Liver (tissue), 9 donors: Measurements from ENCODE around the gene EPC1. TPM values are rescaled to one million over a fixed set of nuclear protein-coding genes. Genes with fewer than 3 reads are reported as not detected.
A peak's percentile ranks its signal among the peaks of the same experiment; 100 is the strongest.
"Not testable (repeated sequence)": the region's sequence is repeated elsewhere in the genome, so short reads cannot be mapped to it uniquely, and the experiment has no call there.

ENCODE experiments used
- DNase-seq: peaks from one replicate; pipeline ENCODE4 v3.0.0-alpha.2; 2017; ENCODE audit warnings: low spot score
- H3K27ac ChIP-seq, 2 donors: one replicate each; pipeline ENCODE4 v1.7.0; 2013; ENCODE audit warnings: inconsistent platforms in 2 of 2, low read length in 2 of 2, control low read depth in 1 of 2, low read depth in 1 of 2, mild to moderate bottlenecking in 1 of 2
- H3K27me3 ChIP-seq, 4 donors: one replicate each; pipeline versions ENCODE4 v1.6.1 to v1.7.0; 2013; ENCODE audit warnings: low read length in 3 of 4, inconsistent platforms in 1 of 4, mild to moderate bottlenecking in 1 of 4, moderate library complexity in 1 of 4; ENCODE audit not compliant: control insufficient read depth in 4 of 4, insufficient read depth in 4 of 4
- H3K36me3 ChIP-seq, 4 donors: one replicate each; pipeline versions ENCODE4 v1.6.1 to v1.7.0; 2013; ENCODE audit warnings: low read length in 3 of 4, mild to moderate bottlenecking in 3 of 4, low read depth in 1 of 4, moderate library complexity in 1 of 4; ENCODE audit not compliant: control insufficient read depth in 4 of 4, insufficient read depth in 3 of 4
- H3K4me1 ChIP-seq, 4 donors: one replicate each; pipeline versions ENCODE4 v1.6.1 to v1.7.0; 2013; ENCODE audit warnings: low read length in 3 of 4, mild to moderate bottlenecking in 3 of 4, moderate library complexity in 1 of 4; ENCODE audit not compliant: control insufficient read depth in 4 of 4, insufficient read depth in 4 of 4
- H3K4me3 ChIP-seq, 3 donors: one replicate each; pipeline versions ENCODE4 v1.6.1 to v1.7.0; 2013; ENCODE audit warnings: low read length in 3 of 3, control low read depth in 1 of 3, low read depth in 1 of 3, mild to moderate bottlenecking in 1 of 3
- H3K9ac ChIP-seq, 2 donors: one replicate each; pipeline ENCODE4 v1.7.0; 2013; ENCODE audit warnings: low read length in 2 of 2, mild to moderate bottlenecking in 2 of 2, moderate library complexity in 2 of 2, control low read depth in 1 of 2, low read depth in 1 of 2
- H3K9me3 ChIP-seq, 4 donors: one replicate each; pipeline versions ENCODE4 v1.6.1 to v1.7.0; 2013; ENCODE audit warnings: low read length in 3 of 4; ENCODE audit not compliant: control insufficient read depth in 4 of 4
- EGR1 ChIP-seq, 2 donors: IDR thresholded peaks; 2 replicates each; pipeline ENCODE4 v1.6.1; 2016 to 2018; ENCODE audit warnings: antibody characterized with exemption in 2 of 2, low read depth in 2 of 2
- FOXA1 ChIP-seq: IDR thresholded peaks from 2 replicates; pipeline ENCODE4 v1.6.1; 2016; ENCODE audit warnings: antibody characterized with exemption
- FOXA2 ChIP-seq: IDR thresholded peaks from 2 replicates; pipeline ENCODE4 v1.6.1; 2016; ENCODE audit warnings: antibody characterized with exemption
- GABPA ChIP-seq, 2 donors: IDR thresholded peaks in 1 of 2; conservative IDR thresholded peaks in 1 of 2; 2 replicates each; pipeline ENCODE4 v1.6.1; 2016; ENCODE audit warnings: antibody characterized with exemption in 2 of 2, mild to moderate bottlenecking in 1 of 2, moderate library complexity in 1 of 2
- HNF4A ChIP-seq, 2 donors: conservative IDR thresholded peaks; 2 replicates each; pipeline ENCODE4 v1.6.1; 2016; ENCODE audit warnings: antibody characterized with exemption in 2 of 2, mild to moderate bottlenecking in 2 of 2
- HNF4G ChIP-seq: IDR thresholded peaks from 2 replicates; pipeline ENCODE4 v1.6.1; 2016; ENCODE audit warnings: antibody characterized with exemption
- JUND ChIP-seq, 2 donors: IDR thresholded peaks; 2 replicates each; pipeline ENCODE4 v1.6.1; 2016; ENCODE audit warnings: antibody characterized with exemption in 2 of 2
- MAX ChIP-seq: IDR thresholded peaks from 2 replicates; pipeline ENCODE4 v1.6.1; 2016; ENCODE audit warnings: antibody characterized with exemption
- NR2F2 ChIP-seq: IDR thresholded peaks from 2 replicates; pipeline ENCODE4 v1.6.1; 2016; ENCODE audit warnings: antibody characterized with exemption
- RAD21 ChIP-seq, 2 donors: IDR thresholded peaks; 2 replicates each; pipeline ENCODE4 v1.6.1; 2016; ENCODE audit warnings: antibody characterized with exemption in 2 of 2, mild to moderate bottlenecking in 2 of 2
- REST ChIP-seq: IDR thresholded peaks from 2 replicates; pipeline ENCODE4 v1.6.1; 2016; ENCODE audit warnings: antibody characterized with exemption, mild to moderate bottlenecking
- RXRA ChIP-seq, 2 donors: IDR thresholded peaks; 2 replicates each; pipeline ENCODE4 v1.6.1; 2017 to 2018; ENCODE audit warnings: antibody characterized with exemption in 2 of 2, mild to moderate bottlenecking in 1 of 2
- SP1 ChIP-seq: IDR thresholded peaks from 2 replicates; pipeline ENCODE4 v1.6.1; 2018; ENCODE audit warnings: antibody characterized with exemption, mild to moderate bottlenecking
- TAF1 ChIP-seq: conservative IDR thresholded peaks from 2 replicates; pipeline ENCODE4 v1.6.1; 2016; ENCODE audit warnings: antibody characterized with exemption, mild to moderate bottlenecking
- YY1 ChIP-seq: IDR thresholded peaks from 2 replicates; pipeline ENCODE4 v1.6.1; 2016; ENCODE audit warnings: antibody characterized with exemption, mild to moderate bottlenecking
- WGBS: extraction: QIAGEN DNeasy Blood & Tissue Kit; methylation state at CpG from one replicate; pipeline ENCODE4 v1.1.7; 2013; 5-methylcytosine and 5-hydroxymethylcytosine counted together
- polyA plus RNA-seq, 2 donors: library from polyadenylated mRNA; stranded (reverse) in 1 of 2; unstranded in 1 of 2; fragments of 200-250 nt in 1 of 2; fragments of >200 nt in 1 of 2; fragmentation: Nextera tagmentation in 1 of 2; extraction: Ambion mirVana in 1 of 2; gene quantifications; one replicate each; pipeline versions ENCODE4 v1.2.1 to v1.2.3, GENCODE V29; 2013 to 2015
- total RNA-seq, 2 donors: library from RNA; depleted of rRNA; stranded (reverse); fragments of >200 nt; gene quantifications; one replicate each; pipeline ENCODE4 v1.2.3, GENCODE V29; 2014
- TF ChIP-seq, protein P1 (sequence below): IDR thresholded peaks from 2 replicates; pipeline ENCODE4 v1.6.1; 2016; ENCODE audit warnings: antibody characterized with exemption
- TF ChIP-seq, protein P2 (sequence below): IDR thresholded peaks from 2 replicates; pipeline ENCODE4 v1.6.1; 2016; ENCODE audit warnings: antibody characterized with exemption
- donor health status: healthy.
- donor health status: healthy.
- donor health status: healthy.
- donor health status: healthy.
- donor health status: healthy.

The EPC1 gene
- total and polyA plus RNA-seq, 4 donors: 5.6 to 30.9 (median 16.0) TPM

- no peaks in the 10 kb centered on the region for H3K27me3 ChIP-seq
- H3K4me1 ChIP-seq: no peaks in the 10 kb centered on the region
- H3K9me3 ChIP-seq: no peaks in the 10 kb centered on the region
- H3K36me3 ChIP-seq: no peaks in the 10 kb centered on the region
- no peak overlapping the region for H3K4me3 ChIP-seq
- no peak overlapping the region for H3K27ac ChIP-seq
- 76% methylated on average over 4 of the region's 4 CpGs for WGBS
- H3K9ac ChIP-seq: no peak overlapping the region
- DNase-seq: no peak
- TF ChIP-seq FOXA1 (no peak), RXRA (IDR thresholded peaks at IDR 0.05) (peak in 1 of 2 donors; percentile 49), NR2F2 (peak; percentile 89)
Observed at GRCh38 chr10:32393911-32394310, 47.0 kb upstream of the EPC1 start.

GRCh38 chr10:32392284-32392683 lies 45.3 kb upstream of the EPC1 start:
- H3K9me3 ChIP-seq, H3K27me3 ChIP-seq, H3K27ac ChIP-seq, H3K4me1 ChIP-seq, H3K9ac ChIP-seq, H3K36me3 ChIP-seq, DNase-seq, H3K4me3 ChIP-seq: not testable (repeated sequence)

- Histone ChIP-seq H3K36me3 (no peaks in the 10 kb centered on the region), H3K4me3 (no peak overlapping the region), H3K4me1 (no peaks in the 10 kb centered on the region), H3K27ac (no peak overlapping the region), H3K27me3 (no peaks in the 10 kb centered on the region), H3K9me3 (no peaks in the 10 kb centered on the region), H3K9ac (no peak overlapping the region)
- DNase-seq: no peak
- 90% methylated on average over 3 of the region's 3 CpGs for WGBS
- TF ChIP-seq, protein P1, sequence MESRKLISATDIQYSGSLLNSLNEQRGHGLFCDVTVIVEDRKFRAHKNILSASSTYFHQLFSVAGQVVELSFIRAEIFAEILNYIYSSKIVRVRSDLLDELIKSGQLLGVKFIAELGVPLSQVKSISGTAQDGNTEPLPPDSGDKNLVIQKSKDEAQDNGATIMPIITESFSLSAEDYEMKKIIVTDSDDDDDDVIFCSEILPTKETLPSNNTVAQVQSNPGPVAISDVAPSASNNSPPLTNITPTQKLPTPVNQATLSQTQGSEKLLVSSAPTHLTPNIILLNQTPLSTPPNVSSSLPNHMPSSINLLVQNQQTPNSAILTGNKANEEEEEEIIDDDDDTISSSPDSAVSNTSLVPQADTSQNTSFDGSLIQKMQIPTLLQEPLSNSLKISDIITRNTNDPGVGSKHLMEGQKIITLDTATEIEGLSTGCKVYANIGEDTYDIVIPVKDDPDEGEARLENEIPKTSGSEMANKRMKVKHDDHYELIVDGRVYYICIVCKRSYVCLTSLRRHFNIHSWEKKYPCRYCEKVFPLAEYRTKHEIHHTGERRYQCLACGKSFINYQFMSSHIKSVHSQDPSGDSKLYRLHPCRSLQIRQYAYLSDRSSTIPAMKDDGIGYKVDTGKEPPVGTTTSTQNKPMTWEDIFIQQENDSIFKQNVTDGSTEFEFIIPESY: no peak
- TF ChIP-seq, protein P2, sequence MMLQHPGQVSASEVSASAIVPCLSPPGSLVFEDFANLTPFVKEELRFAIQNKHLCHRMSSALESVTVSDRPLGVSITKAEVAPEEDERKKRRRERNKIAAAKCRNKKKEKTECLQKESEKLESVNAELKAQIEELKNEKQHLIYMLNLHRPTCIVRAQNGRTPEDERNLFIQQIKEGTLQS: no peak
- TF ChIP-seq SP1: no peak
- no peak for TF ChIP-seq FOXA2
- TF ChIP-seq TAF1: no peak
- TF ChIP-seq HNF4G: no peak
- TF ChIP-seq GABPA (IDR thresholded peaks at IDR 0.05 in 1 of 2, conservative IDR thresholded peaks at IDR 0.05 in 1 of 2): no peak
- no peak for TF ChIP-seq NR2F2
- no peak for TF ChIP-seq FOXA1
- TF ChIP-seq HNF4A (conservative IDR thresholded peaks at IDR 0.05): no peak
Observed at GRCh38 chr10:32390193-32390592, 43.2 kb upstream of the EPC1 start.

DNA sequence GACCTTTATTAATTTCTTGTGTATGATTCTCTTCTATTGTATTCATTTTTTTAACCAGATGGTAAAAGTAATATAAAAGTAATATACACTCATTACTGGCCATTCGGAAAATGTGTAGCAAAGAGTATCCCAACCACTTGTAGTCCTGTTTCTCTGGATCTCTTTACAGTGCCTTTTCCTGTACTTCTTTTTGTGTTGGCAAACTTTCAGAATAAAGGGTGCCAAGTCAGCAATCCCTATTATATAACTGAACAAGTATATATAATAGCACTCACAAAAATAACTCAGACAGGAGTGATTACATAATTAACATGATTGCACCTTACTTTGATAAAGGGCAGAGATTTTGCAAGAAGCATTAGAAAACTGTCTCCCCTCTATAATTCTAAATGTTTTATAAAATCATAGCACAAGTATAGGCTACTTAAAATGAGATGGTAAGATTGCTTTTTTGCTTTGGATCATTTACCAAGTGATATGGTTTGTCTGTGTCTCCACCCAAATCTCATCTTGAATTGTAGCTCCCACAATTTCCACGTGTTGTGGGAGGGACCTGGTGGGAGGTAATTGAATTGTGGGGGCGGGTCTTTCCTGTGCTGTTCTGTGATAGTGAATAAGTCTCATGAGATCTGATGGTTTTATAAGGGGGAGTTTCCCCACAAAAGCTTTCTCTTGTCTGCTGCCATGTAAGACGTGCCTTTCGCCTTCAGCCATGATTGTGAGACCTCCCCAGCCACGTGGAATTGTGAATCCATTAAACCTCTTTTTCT lies 41.5 kb upstream of the EPC1 start:
- Histone ChIP-seq H3K4me3 (no peak overlapping the region), H3K9me3 (no peaks in the 10 kb centered on the region), H3K27me3 (no peaks in the 10 kb centered on the region), H3K4me1 (no peaks in the 10 kb centered on the region), H3K9ac (no peak overlapping the region), H3K36me3 (no peaks in the 10 kb centered on the region), H3K27ac (no peak overlapping the region)
- 77% methylated on average over 6 of the region's 6 CpGs for WGBS
- no peak for DNase-seq
- no peak for TF ChIP-seq EGR1 (IDR thresholded peaks at IDR 0.05; ENCODE audit: low read depth in 2 of 2)
- no peak for TF ChIP-seq HNF4A (conservative IDR thresholded peaks at IDR 0.05)
- no peak for TF ChIP-seq MAX
- TF ChIP-seq, protein P2: no peak
- no peak for TF ChIP-seq RAD21 (IDR thresholded peaks at IDR 0.05)
- TF ChIP-seq TAF1: no peak
- no peak for TF ChIP-seq REST
- no peak for TF ChIP-seq SP1
- TF ChIP-seq JUND (IDR thresholded peaks at IDR 0.05): no peak
- TF ChIP-seq YY1: no peak
